Measurements from ENCODE around the gene CTNND2. TPM values are rescaled to one million over a fixed set of nuclear protein-coding genes. Genes with fewer than 3 reads are reported as not detected.

Gene CTNND2
- polyA plus RNA-seq, 1 donor from 2014 or later: 67.0 TPM

DNA sequence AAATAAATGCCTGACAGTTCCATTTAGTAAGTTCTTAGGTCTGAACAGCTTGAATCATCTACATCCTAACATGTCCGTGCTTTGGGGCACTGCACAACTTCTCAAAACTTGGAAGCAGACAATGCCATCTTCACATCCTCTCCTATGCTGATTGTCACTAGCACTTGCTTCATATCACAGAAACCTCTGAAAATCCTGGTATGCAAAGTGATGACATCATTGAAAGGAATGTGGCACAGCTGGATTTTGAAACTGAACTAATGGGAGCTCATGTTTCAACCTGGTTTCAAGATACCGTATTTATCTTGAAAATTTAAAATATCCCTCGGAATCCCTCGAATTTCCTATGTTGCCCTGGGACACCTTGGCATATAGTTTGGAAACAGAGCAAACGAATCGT is 653.0 kb downstream of the CTNND2 start:
- Histone ChIP-seq H3K4me2 (ENCODE audit: low read length) (no peak overlapping the region), H3K9me2 (ENCODE audit: insufficient read depth, low read length) (no peaks in the 10 kb centered on the region), H3K27me3 (ENCODE audit: insufficient read depth, low read depth, low read length) (no peaks in the 10 kb centered on the region), H4K20me1 (ENCODE audit: insufficient read depth) (no peaks in the 10 kb centered on the region), H3K9ac (ENCODE audit: low read length) (no peak overlapping the region), H3K9me3 (ENCODE audit: low read length) (no peaks in the 10 kb centered on the region), H3K27ac (ENCODE audit: low read length) (no peak overlapping the region), H3F3A (ENCODE audit: insufficient read depth, low read length, poor library complexity, severe bottlenecking) (no peaks in the 10 kb centered on the region), H3K36me3 (ENCODE audit: insufficient read depth, low read length) (peaks cover 4% of the 10 kb centered on the region), H3K4me3 (ENCODE audit: low read length) (no peak overlapping the region), H2AFZ (ENCODE audit: low read depth, low read length) (no peak overlapping the region), H3K79me2 (replicated peaks; ENCODE audit: insufficient read depth, low read length) (no peaks in the 10 kb centered on the region)
- TF ChIP-seq, protein P1, sequence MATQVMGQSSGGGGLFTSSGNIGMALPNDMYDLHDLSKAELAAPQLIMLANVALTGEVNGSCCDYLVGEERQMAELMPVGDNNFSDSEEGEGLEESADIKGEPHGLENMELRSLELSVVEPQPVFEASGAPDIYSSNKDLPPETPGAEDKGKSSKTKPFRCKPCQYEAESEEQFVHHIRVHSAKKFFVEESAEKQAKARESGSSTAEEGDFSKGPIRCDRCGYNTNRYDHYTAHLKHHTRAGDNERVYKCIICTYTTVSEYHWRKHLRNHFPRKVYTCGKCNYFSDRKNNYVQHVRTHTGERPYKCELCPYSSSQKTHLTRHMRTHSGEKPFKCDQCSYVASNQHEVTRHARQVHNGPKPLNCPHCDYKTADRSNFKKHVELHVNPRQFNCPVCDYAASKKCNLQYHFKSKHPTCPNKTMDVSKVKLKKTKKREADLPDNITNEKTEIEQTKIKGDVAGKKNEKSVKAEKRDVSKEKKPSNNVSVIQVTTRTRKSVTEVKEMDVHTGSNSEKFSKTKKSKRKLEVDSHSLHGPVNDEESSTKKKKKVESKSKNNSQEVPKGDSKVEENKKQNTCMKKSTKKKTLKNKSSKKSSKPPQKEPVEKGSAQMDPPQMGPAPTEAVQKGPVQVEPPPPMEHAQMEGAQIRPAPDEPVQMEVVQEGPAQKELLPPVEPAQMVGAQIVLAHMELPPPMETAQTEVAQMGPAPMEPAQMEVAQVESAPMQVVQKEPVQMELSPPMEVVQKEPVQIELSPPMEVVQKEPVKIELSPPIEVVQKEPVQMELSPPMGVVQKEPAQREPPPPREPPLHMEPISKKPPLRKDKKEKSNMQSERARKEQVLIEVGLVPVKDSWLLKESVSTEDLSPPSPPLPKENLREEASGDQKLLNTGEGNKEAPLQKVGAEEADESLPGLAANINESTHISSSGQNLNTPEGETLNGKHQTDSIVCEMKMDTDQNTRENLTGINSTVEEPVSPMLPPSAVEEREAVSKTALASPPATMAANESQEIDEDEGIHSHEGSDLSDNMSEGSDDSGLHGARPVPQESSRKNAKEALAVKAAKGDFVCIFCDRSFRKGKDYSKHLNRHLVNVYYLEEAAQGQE (IDR thresholded peaks at IDR 0.05; ENCODE audit: borderline replicate concordance): no peak
- TF ChIP-seq EZH2 (IDR thresholded peaks at IDR 0.05; ENCODE audit: borderline replicate concordance, insufficient read depth, low read length, poor library complexity, severe bottlenecking) (no peak), SMC3 (conservative IDR thresholded peaks at IDR 0.05; ENCODE audit: poor library complexity) (no peak), RAD21 (conservative IDR thresholded peaks at IDR 0.05) (no peak), POLR2AphosphoS5 (IDR thresholded peaks at IDR 0.05) (no peak), CTCF (IDR thresholded peaks at IDR 0.05; ENCODE audit: poor library complexity, severe bottlenecking) (no peak), MXI1 (conservative IDR thresholded peaks at IDR 0.05; ENCODE audit: poor library complexity, severe bottlenecking) (no peak), TAF1 (IDR thresholded peaks at IDR 0.05; ENCODE audit: low read depth) (no peak), EP300 (conservative IDR thresholded peaks at IDR 0.05; ENCODE audit: poor library complexity, severe bottlenecking) (no peak)

GRCh38 chr5:11248966-11249365 is 655.3 kb downstream of the CTNND2 start:
- H3K27ac ChIP-seq (ENCODE audit: low read length): no peak overlapping the region
- H3K27me3 ChIP-seq (ENCODE audit: insufficient read depth, low read depth, low read length): no peaks in the 10 kb centered on the region
- no peaks in the 10 kb centered on the region for H3K79me2 ChIP-seq (replicated peaks; ENCODE audit: insufficient read depth, low read length)
- H3K4me2 ChIP-seq (ENCODE audit: low read length): no peak overlapping the region
- no peak overlapping the region for H3K9ac ChIP-seq (ENCODE audit: low read length)
- no peak overlapping the region for H2AFZ ChIP-seq (ENCODE audit: low read depth, low read length)
- TF ChIP-seq POLR2AphosphoS5 (IDR thresholded peaks at IDR 0.05): no peak
- TF ChIP-seq SMC3 (conservative IDR thresholded peaks at IDR 0.05; ENCODE audit: poor library complexity): no peak
- TF ChIP-seq RAD21 (conservative IDR thresholded peaks at IDR 0.05): no peak
- TF ChIP-seq, protein P1 (IDR thresholded peaks at IDR 0.05; ENCODE audit: borderline replicate concordance): no peak
- no peak for TF ChIP-seq MXI1 (conservative IDR thresholded peaks at IDR 0.05; ENCODE audit: poor library complexity, severe bottlenecking)
- TF ChIP-seq CTCF (IDR thresholded peaks at IDR 0.05; ENCODE audit: poor library complexity, severe bottlenecking): no peak
- H3K9me2 ChIP-seq (ENCODE audit: insufficient read depth, low read length): no peaks in the 10 kb centered on the region
- H3K9me3 ChIP-seq (ENCODE audit: low read length): no peaks in the 10 kb centered on the region
- no peaks in the 10 kb centered on the region for H3F3A ChIP-seq (ENCODE audit: insufficient read depth, low read length, poor library complexity, severe bottlenecking)
- no peaks in the 10 kb centered on the region for H4K20me1 ChIP-seq (ENCODE audit: insufficient read depth)
- H3K36me3 ChIP-seq (ENCODE audit: insufficient read depth, low read length): peaks cover 4% of the 10 kb centered on the region
- H3K4me3 ChIP-seq (ENCODE audit: low read length): no peak overlapping the region
